A549 (cell line): ENCODE measurements around the gene CYP26B1.

Experiments used
- BCL3 ChIP-seq: fragments of >200 bp; sonication (Bioruptor Twin); formaldehyde crosslinking; IDR thresholded peaks from 3 replicates; pipeline ENCODE4 v1.6.1; 2016
- CHD4 ChIP-seq: fragments of 200-600 bp; sonication (generic); IDR thresholded peaks from 2 replicates; pipeline ENCODE4 v1.6.1; 2016; ENCODE audit warnings: antibody characterized with exemption, mild to moderate bottlenecking, borderline replicate concordance
- CTCF ChIP-seq: fragments of >200 bp; sonication (Bioruptor Twin); formaldehyde crosslinking; IDR thresholded peaks from 3 replicates; pipeline ENCODE4 v1.5.1; 2016
- PHF8 ChIP-seq: fragments of 200-600 bp; sonication (generic); IDR thresholded peaks from 2 replicates; pipeline ENCODE4 v1.6.1; 2016; ENCODE audit warnings: low read depth, mild to moderate bottlenecking, antibody characterized with exemption, moderate library complexity, borderline replicate concordance
- POLR2A ChIP-seq: IDR thresholded peaks from 2 replicates; pipeline ENCODE4 v1.6.1; 2012; ENCODE audit warnings: mild to moderate bottlenecking, low read length
- ZC3H11A ChIP-seq: fragments of 450-650 bp; IDR thresholded peaks from 2 replicates; pipeline ENCODE4 v1.6.1; 2014; ENCODE audit warnings: antibody characterized with exemption, mild to moderate bottlenecking

- TF ChIP-seq CTCF (no peak), ZC3H11A (no peak), POLR2A (no peak), CHD4 (no peak), PHF8 (no peak), BCL3 (no peak)
Measured at GRCh38 chr2:72165792-72166191, 18.1 kb upstream of the CYP26B1 start.
